Measurements from ENCODE around the gene ACIN1.

ACIN1 gene

GRCh38 chr14:23057757-23058653 is 36.9 kb downstream of the ACIN1 start:
- peak; percentile 83 for DNase-seq (ENCODE audit: low spot score)

DNA sequence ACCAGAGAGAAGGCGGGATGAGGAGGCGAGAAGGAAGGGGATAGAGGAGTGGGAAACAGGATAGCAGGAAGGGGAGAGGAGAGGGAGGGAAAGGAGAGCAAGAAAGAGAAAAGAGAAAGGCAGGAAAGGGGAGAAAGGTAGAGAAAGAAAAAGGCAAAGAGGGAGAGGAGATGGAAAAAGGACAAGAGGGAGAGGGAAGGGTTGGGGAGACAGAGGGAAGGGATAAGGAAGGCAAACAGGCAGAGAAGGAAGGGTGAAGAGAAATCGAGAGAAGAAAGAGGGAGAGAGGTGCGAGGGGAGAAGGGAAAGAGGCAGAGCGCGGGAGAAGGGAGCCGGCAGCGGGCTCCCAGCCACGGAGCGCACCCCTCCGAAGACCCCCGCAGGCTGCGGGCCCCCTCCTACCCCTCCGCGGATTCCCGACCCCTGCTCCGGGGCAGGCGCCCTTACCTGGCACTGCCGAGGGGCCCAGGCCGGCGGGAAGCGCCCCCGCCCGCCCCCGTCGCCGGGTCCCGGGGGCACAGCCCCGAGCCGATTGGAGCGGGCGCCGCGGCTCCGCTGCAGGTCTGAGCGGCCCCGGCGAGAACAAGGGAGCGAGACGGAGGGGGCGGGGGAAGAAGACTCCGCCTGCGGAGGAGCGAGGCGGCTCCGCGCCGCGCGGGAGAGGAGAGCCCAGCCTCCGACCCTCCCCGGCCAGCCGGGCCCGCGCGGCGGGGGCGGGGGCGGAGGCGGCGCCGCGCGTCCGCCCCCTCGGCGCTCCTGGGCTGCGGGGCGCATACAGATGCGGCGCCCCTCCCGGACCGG is 37.8 kb downstream of the ACIN1 start, which contains the start of gene CDH24:
TSS of gene CDH24 (minus strand) at position 565 of the 801 bp plus-strand sequence. CDS start 1,787 bp downstream, outside the sequence.
- peak; percentile 43 for DNase-seq (ENCODE audit: low spot score)

DNA sequence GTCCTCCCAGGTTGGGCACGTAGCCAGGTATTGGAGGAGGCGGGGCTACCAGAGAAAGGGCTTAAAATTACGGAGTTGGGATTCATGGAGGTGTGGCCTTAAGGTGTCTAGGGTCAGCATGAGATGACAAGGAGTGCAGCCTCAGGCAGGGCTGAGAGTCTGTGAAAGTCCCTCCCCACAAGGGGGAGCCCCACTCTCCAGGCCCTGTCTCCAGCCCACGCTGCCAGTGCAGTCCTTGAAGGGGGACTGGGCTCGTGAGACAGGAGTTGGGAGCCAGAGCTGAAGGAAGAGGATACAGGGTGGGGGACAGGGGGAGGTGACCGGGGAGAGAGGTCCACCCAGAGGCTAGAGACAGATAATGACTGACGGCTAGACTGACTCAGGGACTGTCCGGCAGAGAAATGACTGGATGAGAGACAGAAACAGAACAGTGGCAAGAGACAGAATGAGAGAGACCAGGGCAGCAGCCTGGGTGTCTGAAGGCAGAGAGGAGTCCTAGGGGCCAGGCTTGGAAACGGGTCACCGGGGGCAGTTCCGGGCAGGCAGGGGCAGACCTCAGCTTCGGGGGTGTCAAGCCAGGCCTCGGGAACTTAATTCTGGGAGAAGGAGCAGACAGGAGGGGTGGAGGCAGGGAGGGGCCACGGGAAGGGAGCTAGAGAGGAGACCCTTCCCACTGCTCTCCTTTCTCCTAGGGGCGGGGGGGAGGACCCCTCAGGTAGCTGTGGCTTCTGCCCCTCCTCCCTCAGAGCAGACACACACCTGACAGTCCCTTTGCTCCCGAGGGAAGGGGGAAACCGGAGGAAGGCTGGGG is 38.6 kb downstream of the ACIN1 start:
- DNase-seq (ENCODE audit: low spot score): peak; percentile 63

DNA sequence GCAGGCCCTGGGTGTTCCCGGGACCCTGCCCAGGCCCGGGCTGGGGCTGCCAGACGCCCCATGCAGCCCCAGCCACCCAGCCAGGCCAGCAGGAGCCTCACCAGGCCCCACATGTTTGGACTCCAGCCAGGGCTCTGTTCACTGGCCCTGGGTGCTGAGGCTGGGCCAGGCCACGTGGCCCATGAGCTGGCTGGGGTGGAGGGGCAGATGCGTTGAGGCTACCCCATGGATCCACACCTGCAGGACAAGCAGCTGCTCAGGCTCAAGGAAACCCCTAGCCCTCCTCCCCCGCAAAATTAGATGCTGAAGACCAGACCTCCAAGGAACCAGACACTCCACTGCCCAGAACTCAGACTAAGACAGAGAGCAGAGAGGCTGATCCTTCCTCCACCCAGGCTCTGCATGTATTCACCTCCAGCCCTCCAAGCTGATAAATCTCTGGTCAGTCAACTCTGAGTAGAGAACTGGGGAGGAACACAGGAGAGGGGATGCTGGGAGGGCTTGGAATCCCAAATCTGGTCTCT is 39.3 kb downstream of the ACIN1 start:
- no peak for DNase-seq (ENCODE audit: low spot score)

DNA sequence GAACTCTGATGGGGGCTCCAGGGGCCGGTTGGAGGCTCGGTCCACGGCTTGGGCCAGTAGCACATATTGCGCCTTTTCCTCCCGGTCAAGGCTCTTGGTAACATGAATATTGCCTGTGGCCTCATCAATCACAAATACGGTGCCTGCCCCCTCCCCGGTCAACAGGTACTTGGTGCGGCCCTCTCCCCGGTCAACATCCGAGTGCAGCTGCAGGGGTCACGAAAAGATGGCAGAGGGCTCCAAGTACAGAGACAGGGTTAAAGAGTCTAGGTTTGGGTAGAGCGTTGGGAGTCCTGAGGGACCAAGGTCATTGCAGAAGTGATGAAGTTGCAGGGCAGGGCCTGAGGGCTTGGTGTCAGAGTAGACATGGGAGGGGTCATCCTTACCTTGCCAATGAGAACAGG is 39.8 kb downstream of the ACIN1 start:
- DNase-seq (ENCODE audit: low spot score): no peak

GRCh38 chr14:23054000-23054811 is 40.7 kb downstream of the ACIN1 start:
- no peak for DNase-seq (ENCODE audit: low spot score)

DNA sequence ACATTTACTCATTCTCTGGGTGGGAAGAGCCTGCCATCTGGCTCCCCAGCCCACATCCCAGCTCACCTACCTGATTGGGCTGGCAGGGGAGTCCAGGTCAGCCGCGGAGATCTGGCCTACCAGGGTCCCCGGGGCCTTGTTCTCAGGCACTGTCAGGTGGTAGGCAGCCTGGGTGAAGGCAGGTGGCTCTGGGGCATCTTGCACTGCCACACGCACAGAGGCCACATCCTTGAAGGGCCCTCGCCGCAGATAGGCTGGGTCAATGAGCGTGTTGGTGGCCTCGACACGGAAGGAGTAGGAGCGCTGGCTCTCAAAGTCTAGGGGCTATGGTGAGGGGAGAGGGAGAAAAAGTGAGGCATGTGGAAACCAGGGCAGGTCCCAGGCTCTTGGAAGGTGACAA is 41.5 kb downstream of the ACIN1 start:
- DNase-seq (ENCODE audit: low spot score): no peak

- DNase-seq (ENCODE audit: low spot score): no peak
Observed at GRCh38 chr14:23052671-23053070, 42.3 kb downstream of the ACIN1 start.

DNA sequence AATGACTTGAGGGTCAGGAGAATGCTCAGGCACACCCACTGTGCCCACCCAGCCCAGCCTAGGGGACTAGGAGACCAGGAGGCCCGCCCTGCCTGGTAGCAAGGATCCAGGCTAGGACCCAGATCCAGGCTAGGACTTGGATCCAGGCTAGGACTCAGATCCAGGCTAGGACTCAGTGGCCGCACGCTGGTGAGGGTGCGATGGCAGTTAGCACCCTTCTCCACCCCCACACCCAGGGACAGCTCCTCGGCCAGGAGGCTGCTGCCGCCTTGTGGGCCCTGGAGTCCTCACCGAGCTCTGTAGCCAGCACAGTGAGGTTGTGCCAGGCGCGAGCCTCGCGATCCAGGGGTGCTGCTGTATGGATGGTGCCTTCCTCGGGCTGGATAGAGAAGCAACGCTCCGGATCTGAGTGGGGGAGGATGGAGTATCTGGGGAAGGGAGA is 42.7 kb downstream of the ACIN1 start:
- no peak for DNase-seq (ENCODE audit: low spot score)

- DNase-seq (ENCODE audit: low spot score): no peak
Observed at GRCh38 chr14:23051141-23052057, 43.5 kb downstream of the ACIN1 start.

GRCh38 chr14:23049011-23049410 is 45.9 kb downstream of the ACIN1 start:
- DNase-seq (ENCODE audit: low spot score): no peak

DNA sequence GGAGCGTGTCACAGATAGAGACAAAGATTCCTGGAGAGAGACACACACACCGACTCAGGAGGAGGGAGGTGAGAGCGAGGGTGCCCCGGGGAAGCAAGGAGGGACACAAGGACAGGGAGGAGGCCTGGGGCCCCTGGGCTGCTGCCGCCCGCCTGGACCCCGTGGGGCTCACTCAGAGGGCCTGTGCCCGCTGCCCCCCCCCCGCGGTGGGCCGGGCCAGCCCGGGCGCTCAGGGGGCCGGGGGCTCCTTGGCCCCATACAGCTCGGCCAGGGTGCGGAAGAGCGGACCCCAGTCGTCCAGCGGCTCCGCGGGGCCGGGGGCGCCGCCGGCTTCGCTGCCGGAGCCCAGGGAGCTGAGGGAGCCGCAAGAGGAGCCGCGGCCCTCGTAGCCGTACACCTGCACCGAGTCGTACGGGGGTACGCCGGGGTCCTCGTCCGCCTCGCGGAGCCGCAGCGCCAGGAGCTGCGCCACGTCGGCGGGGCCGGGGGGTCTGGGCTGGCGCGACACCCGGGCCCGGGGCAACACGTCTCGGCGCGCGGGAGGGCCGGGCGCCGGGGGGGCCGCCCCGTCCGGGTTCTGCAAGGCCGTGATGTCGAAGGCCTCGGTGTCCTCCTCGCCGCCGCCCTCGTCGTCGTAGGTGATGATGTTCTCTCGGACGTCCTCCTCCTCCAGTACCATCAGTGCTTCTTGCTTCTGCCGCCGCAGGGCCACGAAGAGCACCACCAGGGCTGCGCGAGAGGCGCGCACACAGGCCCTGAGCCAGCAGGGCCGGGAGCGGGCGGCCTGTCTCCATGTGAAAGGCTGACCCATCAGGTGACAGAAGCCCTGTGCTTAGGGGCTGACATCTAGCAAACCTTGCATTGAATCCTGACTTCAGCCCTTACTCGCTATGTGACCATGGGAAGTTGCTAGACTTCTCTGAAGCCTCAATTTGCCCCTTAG is 46.9 kb downstream of the ACIN1 start:
- DNase-seq (ENCODE audit: low spot score): no peak

GRCh38 chr14:23047034-23047634 is 47.8 kb downstream of the ACIN1 start:
- DNase-seq (ENCODE audit: low spot score): no peak

- no peak for DNase-seq (ENCODE audit: low spot score)
Observed at GRCh38 chr14:23045419-23046357, 49.2 kb downstream of the ACIN1 start.

- DNase-seq (ENCODE audit: low spot score): no peak
Observed at GRCh38 chr14:23044840-23045239, 50.1 kb downstream of the ACIN1 start.

GRCh38 chr14:23043754-23044153 is 51.2 kb downstream of the ACIN1 start:
- DNase-seq (ENCODE audit: low spot score): no peak

GRCh38 chr14:23043145-23043544 is 51.8 kb downstream of the ACIN1 start:
- DNase-seq (ENCODE audit: low spot score): no peak

Data from COLO829 (cell line).